Measurements from ENCODE around the gene PREX1. TPM values are rescaled to one million over a fixed set of nuclear protein-coding genes. Genes with fewer than 3 reads are reported as not detected.

The PREX1 gene
- total RNA-seq, 1 experiment from 2014 or later: not detected

GRCh38 chr20:48826069-48826468 is 1.7 kb downstream of the PREX1 start:
- no peak overlapping the region for H3K4me3 Mint-ChIP-seq (ENCODE audit: unreplicated experiment)
- no peaks in the 10 kb centered on the region for H3K4me1 Mint-ChIP-seq (ENCODE audit: insufficient read depth, unreplicated experiment)
- ChIA-PET CTCF (interaction anchor here (0.5 kb wide), 1 partner anchor 12 kb away, joined by 3 read pairs; no protein-coding TSS in a partner anchor), POLR2A (interaction anchor here (0.6 kb wide), 1 partner anchor 65 kb away, joined by 3 read pairs; no protein-coding TSS in a partner anchor)
- no peaks in the 10 kb centered on the region for H3K9me3 Mint-ChIP-seq (ENCODE audit: unreplicated experiment)
- intact Hi-C loops (cut with micrococcal nuclease): no loop called here
- no peaks in the 10 kb centered on the region for H3K36me3 Mint-ChIP-seq (ENCODE audit: insufficient read depth, unreplicated experiment)
- no peak for TF ChIP-seq CTCF (IDR thresholded peaks at IDR 0.05; ENCODE audit: unreplicated experiment)
- no peak for DNase-seq (ENCODE audit: unreplicated experiment)
- peaks cover 10% of the 10 kb centered on the region for H3K27me3 Mint-ChIP-seq (ENCODE audit: insufficient read depth, unreplicated experiment)
- no TSS peak for BruUV-seq (replicated peaks)
- H3K27ac Mint-ChIP-seq (ENCODE audit: low read depth, unreplicated experiment): no peak overlapping the region

GRCh38 chr20:48825566-48825920 is 2.3 kb downstream of the PREX1 start:
- no peak for DNase-seq (ENCODE audit: unreplicated experiment)
- CTCF ChIA-PET: interaction anchor here (0.5 kb wide), 1 partner anchor 12 kb away, joined by 3 read pairs; no protein-coding TSS in a partner anchor
- no peaks in the 10 kb centered on the region for H3K9me3 Mint-ChIP-seq (ENCODE audit: unreplicated experiment)
- POLR2A ChIA-PET: no interaction called here
- no peak for TF ChIP-seq CTCF (IDR thresholded peaks at IDR 0.05; ENCODE audit: unreplicated experiment)
- no peaks in the 10 kb centered on the region for H3K4me1 Mint-ChIP-seq (ENCODE audit: insufficient read depth, unreplicated experiment)
- intact Hi-C loops (cut with micrococcal nuclease): no loop called here
- H3K27me3 Mint-ChIP-seq (ENCODE audit: insufficient read depth, unreplicated experiment): peaks cover 11% of the 10 kb centered on the region
- H3K4me3 Mint-ChIP-seq (ENCODE audit: unreplicated experiment): no peak overlapping the region
- no peak overlapping the region for H3K27ac Mint-ChIP-seq (ENCODE audit: low read depth, unreplicated experiment)
- H3K36me3 Mint-ChIP-seq (ENCODE audit: insufficient read depth, unreplicated experiment): no peaks in the 10 kb centered on the region
- no TSS peak for BruUV-seq (replicated peaks)

- BruUV-seq (replicated peaks): no TSS peak
- CTCF ChIA-PET: no interaction called here
- no peak overlapping the region for H3K4me3 Mint-ChIP-seq (ENCODE audit: unreplicated experiment)
- no peaks in the 10 kb centered on the region for H3K9me3 Mint-ChIP-seq (ENCODE audit: unreplicated experiment)
- no peak for TF ChIP-seq CTCF (IDR thresholded peaks at IDR 0.05; ENCODE audit: unreplicated experiment)
- POLR2A ChIA-PET: no interaction called here
- no peak overlapping the region for H3K27ac Mint-ChIP-seq (ENCODE audit: low read depth, unreplicated experiment)
- H3K4me1 Mint-ChIP-seq (ENCODE audit: insufficient read depth, unreplicated experiment): no peaks in the 10 kb centered on the region
- no peaks in the 10 kb centered on the region for H3K36me3 Mint-ChIP-seq (ENCODE audit: insufficient read depth, unreplicated experiment)
- intact Hi-C loops (cut with micrococcal nuclease): no loop called here
- DNase-seq (ENCODE audit: unreplicated experiment): no peak
- H3K27me3 Mint-ChIP-seq (ENCODE audit: insufficient read depth, unreplicated experiment): peaks cover 17% of the 10 kb centered on the region
Measured at GRCh38 chr20:48824830-48825565, 2.8 kb downstream of the PREX1 start.

GRCh38 chr20:48823960-48824498 is 3.8 kb downstream of the PREX1 start:
- BruUV-seq (replicated peaks): no TSS peak

More at GRCh38 chr20:48823960-48824498, 3.8 kb downstream of the PREX1 start:
- CTCF ChIA-PET: no interaction called here
- no peak for TF ChIP-seq CTCF (IDR thresholded peaks at IDR 0.05; ENCODE audit: unreplicated experiment)
- intact Hi-C loops (cut with micrococcal nuclease): no loop called here
- Mint-ChIP-seq H3K27me3 (ENCODE audit: insufficient read depth, unreplicated experiment) (peaks cover 26% of the 10 kb centered on the region), H3K36me3 (ENCODE audit: insufficient read depth, unreplicated experiment) (no peaks in the 10 kb centered on the region), H3K27ac (ENCODE audit: low read depth, unreplicated experiment) (no peak overlapping the region), H3K4me3 (ENCODE audit: unreplicated experiment) (no peak overlapping the region), H3K4me1 (ENCODE audit: insufficient read depth, unreplicated experiment) (no peaks in the 10 kb centered on the region), H3K9me3 (ENCODE audit: unreplicated experiment) (no peaks in the 10 kb centered on the region)
- POLR2A ChIA-PET: no interaction called here
- peak; percentile 66 for DNase-seq (ENCODE audit: unreplicated experiment)
